ENCODE measurements around the gene ROS1.

DNA sequence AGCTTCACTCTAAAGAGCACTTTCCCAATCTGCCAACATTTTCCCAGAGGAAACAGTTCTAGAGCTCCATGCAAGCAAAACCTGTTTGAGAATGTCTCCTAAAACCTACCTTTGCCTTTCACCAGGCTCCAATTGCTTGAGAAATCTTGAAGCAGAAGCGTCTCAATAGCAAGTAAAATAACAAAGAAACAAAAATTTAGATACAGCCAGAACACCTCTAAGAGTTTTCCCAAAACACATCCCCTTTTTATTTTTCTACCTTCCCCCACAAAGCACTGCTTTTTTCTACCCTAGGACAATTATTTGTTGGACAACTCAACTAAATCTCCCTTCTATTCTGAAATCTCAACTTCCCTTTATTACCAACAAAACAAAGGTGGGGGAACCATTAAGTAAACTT, 156.8 kb downstream of the ROS1 start:
- TF ChIP-seq JUNB (IDR thresholded peaks at IDR 0.05) = no peak
- TF ChIP-seq, protein P1, sequence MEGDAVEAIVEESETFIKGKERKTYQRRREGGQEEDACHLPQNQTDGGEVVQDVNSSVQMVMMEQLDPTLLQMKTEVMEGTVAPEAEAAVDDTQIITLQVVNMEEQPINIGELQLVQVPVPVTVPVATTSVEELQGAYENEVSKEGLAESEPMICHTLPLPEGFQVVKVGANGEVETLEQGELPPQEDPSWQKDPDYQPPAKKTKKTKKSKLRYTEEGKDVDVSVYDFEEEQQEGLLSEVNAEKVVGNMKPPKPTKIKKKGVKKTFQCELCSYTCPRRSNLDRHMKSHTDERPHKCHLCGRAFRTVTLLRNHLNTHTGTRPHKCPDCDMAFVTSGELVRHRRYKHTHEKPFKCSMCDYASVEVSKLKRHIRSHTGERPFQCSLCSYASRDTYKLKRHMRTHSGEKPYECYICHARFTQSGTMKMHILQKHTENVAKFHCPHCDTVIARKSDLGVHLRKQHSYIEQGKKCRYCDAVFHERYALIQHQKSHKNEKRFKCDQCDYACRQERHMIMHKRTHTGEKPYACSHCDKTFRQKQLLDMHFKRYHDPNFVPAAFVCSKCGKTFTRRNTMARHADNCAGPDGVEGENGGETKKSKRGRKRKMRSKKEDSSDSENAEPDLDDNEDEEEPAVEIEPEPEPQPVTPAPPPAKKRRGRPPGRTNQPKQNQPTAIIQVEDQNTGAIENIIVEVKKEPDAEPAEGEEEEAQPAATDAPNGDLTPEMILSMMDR (IDR thresholded peaks at IDR 0.05 in 2 of 3, conservative IDR thresholded peaks at IDR 0.05 in 1 of 3; ENCODE audit: control insufficient read depth in 2 of 3, extremely low read depth in 1 of 3, insufficient read depth in 1 of 3, low read depth in 3 of 3, low read length in 3 of 3) = no peak

All from GM12878 (cell line).